BJ (cell line): ENCODE results near the gene KLK15. TPM values are rescaled to one million over a fixed set of nuclear protein-coding genes. Genes with fewer than 3 reads are reported as not detected.

Source experiments
- CTCF ChIA-PET: fragments of 350-600 bp; formaldehyde crosslinking; extraction: SDS; loops from one replicate; lab custom pipeline; 2021; ENCODE audit warnings: antibody characterized with exemption, inconsistent platforms; lab: Yijun Ruan, JAX
- POLR2A ChIA-PET: fragments of 300-600 bp; sonication (Branson Sonifier 250); formaldehyde crosslinking; extraction: SDS; loops from one replicate; lab custom pipeline; 2021; ENCODE audit warnings: antibody characterized with exemption; lab: Charles Lee
- DNase-seq: peaks from one replicate; pipeline ENCODE4 v3.0.0-alpha.2; 2011; ENCODE audit warnings: low read depth
- H3K27me3 ChIP-seq: 2 replicates; pipeline ENCODE4 v1.6.0; 2011; ENCODE audit warnings: low read length; ENCODE audit not compliant: control insufficient read depth, insufficient read depth
- H3K36me3 ChIP-seq: 2 replicates; pipeline ENCODE4 v1.5.1; 2011; ENCODE audit warnings: low read length; ENCODE audit not compliant: control insufficient read depth, insufficient read depth
- H3K4me3 ChIP-seq: 2 replicates; pipeline ENCODE4 v1.5.1; 2011; ENCODE audit warnings: low read depth, mild to moderate bottlenecking, control low read depth, low read length
- CTCF ChIP-seq: IDR thresholded peaks from 2 replicates; pipeline ENCODE4 v1.5.1; 2011; ENCODE audit warnings: low read depth, mild to moderate bottlenecking, control low read depth, inconsistent platforms, low read length, moderate library complexity; ENCODE audit not compliant: insufficient read depth
- polyA plus RNA-seq: library from polyadenylated mRNA; depleted of rRNA; stranded (reverse); fragments of >200 nt; gene quantifications from 2 replicates; pipeline ENCODE4 v1.2.3, GENCODE V29; 2011

KLK15 gene
- polyA plus RNA-seq, 1 experiment = not detected

GRCh38 chr19:50826492-50827240 is 6.7 kb downstream of the KLK15 start:
- H3K4me3 ChIP-seq = no peak overlapping the region
- DNase-seq = no peak
- CTCF ChIA-PET = no interaction called here
- H3K36me3 ChIP-seq = no peaks in the 10 kb centered on the region
- peaks cover 2% of the 10 kb centered on the region for H3K27me3 ChIP-seq
- POLR2A ChIA-PET = no interaction called here
- TF ChIP-seq CTCF = no peak

GRCh38 chr19:50823389-50824042 is 9.9 kb downstream of the KLK15 start, which contains the start of gene KLK1:
KLK1 (minus strand) TSS chr19:50823787; CDS start chr19:50823748, 39 bp downstream.
- no peak for DNase-seq
- Histone ChIP-seq H3K36me3 (no peaks in the 10 kb centered on the region), H3K27me3 (peaks cover 22% of the 10 kb centered on the region), H3K4me3 (no peak within 1 kb of the TSS)
- ChIA-PET POLR2A (no interaction called here), CTCF (no interaction called here)
- no peak for TF ChIP-seq CTCF

- no peak for DNase-seq
- Histone ChIP-seq H3K36me3 (no peaks in the 10 kb centered on the region), H3K4me3 (no peak overlapping the region), H3K27me3 (peaks cover 22% of the 10 kb centered on the region)
- no peak for TF ChIP-seq CTCF
- ChIA-PET POLR2A (no interaction called here), CTCF (no interaction called here)
Measured at GRCh38 chr19:50822661-50823208, 10.6 kb downstream of the KLK15 start.

- Histone ChIP-seq H3K36me3 (no peaks in the 10 kb centered on the region), H3K4me3 (no peak overlapping the region), H3K27me3 (peaks cover 22% of the 10 kb centered on the region)
- no peak for TF ChIP-seq CTCF
- DNase-seq = no peak
- CTCF ChIA-PET = no interaction called here
- POLR2A ChIA-PET = no interaction called here
Measured at GRCh38 chr19:50821622-50822021, 11.8 kb downstream of the KLK15 start.

GRCh38 chr19:50821248-50821612 is 12.1 kb downstream of the KLK15 start:
- CTCF ChIA-PET = no interaction called here

More at GRCh38 chr19:50821248-50821612, 12.1 kb downstream of the KLK15 start:
- POLR2A ChIA-PET = no interaction called here
- TF ChIP-seq CTCF = no peak
- no peak overlapping the region for H3K4me3 ChIP-seq
- H3K36me3 ChIP-seq = no peaks in the 10 kb centered on the region
- DNase-seq = no peak
- peaks cover 22% of the 10 kb centered on the region for H3K27me3 ChIP-seq
